GM12878 (cell line): ENCODE data around the gene CSF1R. TPM values are rescaled to one million over a fixed set of nuclear protein-coding genes. Genes with fewer than 3 reads are reported as not detected.

Source experiments
- ATAC-seq: fragments of 200-7000 bp; cut with Tn5 transposase; 3 replicates; pipeline ENCODE4 v1.9.1; 2020; ENCODE audit warnings: mild to moderate bottlenecking, moderate library complexity
- BruUV-seq: library from RNA; stranded (reverse); fragments of 400-500 nt; replicated peaks from 2 replicates; lab custom pipeline; 2021; lab: Mats Ljungman, UMichigan
- CTCF ChIA-PET: fragments of 300-600 bp; sonication (Branson Sonifier 250); formaldehyde crosslinking; extraction: SDS; loops from one replicate; lab custom pipeline; 2021; ENCODE audit warnings: inconsistent platforms; lab: Yijun Ruan, JAX
- POLR2A ChIA-PET: fragments of 350-600 bp; formaldehyde crosslinking; extraction: SDS; loops from one replicate; lab custom pipeline; 2021; ENCODE audit warnings: inconsistent platforms; lab: Charles Lee
- RAD21 ChIA-PET: fragments of 300-600 bp; sonication (Branson Sonifier 250); formaldehyde crosslinking; loops from one replicate; lab custom pipeline; 2023; ENCODE audit warnings: antibody characterized with exemption; ENCODE audit not compliant: unreplicated experiment; lab: Charles Lee
- SMC1A ChIA-PET: fragments of 300-600 bp; sonication (Branson Sonifier 250); formaldehyde crosslinking; loops from one replicate; lab custom pipeline; 2023; ENCODE audit not compliant: unreplicated experiment, uncharacterized antibody; lab: Charles Lee
- DNase-seq: peaks from one replicate; pipeline ENCODE4 v3.0.0-alpha.2; 2011; ENCODE audit warnings: low read depth, low spot score
- FAIRE-seq: peaks from 3 replicates; lab custom pipeline; 2011; peaks lifted over from hg19 to GRCh38; lab: Jason Lieb, UNC
- H2AFZ ChIP-seq: 2 replicates; pipeline ENCODE4 v1.6.0; 2011; ENCODE audit warnings: low read depth, low read length, control low read depth; ENCODE audit not compliant: control insufficient read depth
- H3K27ac ChIP-seq: 2 replicates; pipeline ENCODE4 v1.5.1; 2011; ENCODE audit warnings: control low read depth; ENCODE audit not compliant: control insufficient read depth, insufficient read depth
- H3K27me3 ChIP-seq, 2 experiments: replicated peaks in 1 of 2; 2 replicates each; pipeline versions ENCODE4 v1.6.0 to v1.6.1; 2011; ENCODE audit warnings: low read length in 1 of 2; ENCODE audit not compliant: control insufficient read depth in 2 of 2, insufficient read depth in 2 of 2
- H3K36me3 ChIP-seq, 2 experiments: 2 replicates each; pipeline ENCODE4 v1.5.1; 2011; ENCODE audit warnings: low read length in 1 of 2; ENCODE audit not compliant: control insufficient read depth in 2 of 2, insufficient read depth in 2 of 2
- H3K4me1 ChIP-seq: 2 replicates; pipeline ENCODE4 v1.6.1; 2011; ENCODE audit warnings: mild to moderate bottlenecking, low read length, moderate library complexity, mixed read lengths; ENCODE audit not compliant: control insufficient read depth, insufficient read depth
- H3K4me2 ChIP-seq: 2 replicates; pipeline ENCODE4 v1.6.0; 2011; ENCODE audit warnings: control low read depth; ENCODE audit not compliant: control insufficient read depth, insufficient read depth
- H3K4me3 ChIP-seq: fragments of 200-600 bp; sonication (generic); 2 replicates; pipeline ENCODE4 v1.5.1; 2016
- H3K79me2 ChIP-seq: 2 replicates; pipeline ENCODE4 v1.6.0; 2011; ENCODE audit warnings: low read length; ENCODE audit not compliant: control insufficient read depth, insufficient read depth
- H3K9ac ChIP-seq: 2 replicates; pipeline ENCODE4 v1.8.0; 2011; ENCODE audit warnings: low read length, control low read depth, mixed read lengths; ENCODE audit not compliant: control insufficient read depth, insufficient read depth
- H3K9me3 ChIP-seq: replicated peaks from 3 replicates; pipeline ENCODE4 v1.5.1; 2011; ENCODE audit warnings: mild to moderate bottlenecking, low read length; ENCODE audit not compliant: control insufficient read depth, insufficient read depth
- H4K20me1 ChIP-seq: 2 replicates; pipeline ENCODE4 v1.6.0; 2011; ENCODE audit not compliant: control insufficient read depth, insufficient read depth
- BACH1 ChIP-seq: fragments of 450-650 bp; IDR thresholded peaks from 2 replicates; pipeline ENCODE4 v1.6.1; 2017; ENCODE audit warnings: mild to moderate bottlenecking, borderline replicate concordance
- CBX3 ChIP-seq: fragments of 200-600 bp; sonication (generic); IDR thresholded peaks from 2 replicates; pipeline ENCODE4 v1.6.1; 2016; ENCODE audit warnings: low read depth, borderline replicate concordance
- CEBPB ChIP-seq, 2 experiments: fragments of 150-350 bp in 1 of 2; IDR thresholded peaks; 2 replicates each; pipeline ENCODE4 v1.6.1; 2012 to 2014; ENCODE audit warnings: low read depth in 2 of 2, low read length in 2 of 2, borderline replicate concordance in 1 of 2, inconsistent platforms in 1 of 2
- CEBPZ ChIP-seq: fragments of 150-350 bp; IDR thresholded peaks from 2 replicates; pipeline ENCODE4 v1.6.1; 2016; ENCODE audit warnings: low read depth, low read length
- HDAC2 ChIP-seq: fragments of 200-600 bp; sonication (generic); IDR thresholded peaks from 2 replicates; pipeline ENCODE4 v1.6.1; 2017
- MTA2 ChIP-seq: fragments of 450-650 bp; IDR thresholded peaks from 2 replicates; pipeline ENCODE4 v1.6.1; 2016; ENCODE audit warnings: low read depth, mild to moderate bottlenecking, moderate library complexity
- PAX5 ChIP-seq: IDR thresholded peaks from 2 replicates; pipeline ENCODE4 v1.6.1; 2011; ENCODE audit warnings: low read depth, low read length, borderline replicate concordance
- POLR2A ChIP-seq: IDR thresholded peaks from 2 replicates; pipeline ENCODE4 v1.6.1; 2011; ENCODE audit warnings: low read depth, mild to moderate bottlenecking, low read length
- SREBF1 ChIP-seq: IDR thresholded peaks from 2 replicates; pipeline ENCODE4 v1.6.1; 2012; ENCODE audit warnings: mild to moderate bottlenecking, low read length
- SUPT20H ChIP-seq: IDR thresholded peaks from 2 replicates; pipeline ENCODE4 v1.6.1; 2011; ENCODE audit warnings: low read depth, mild to moderate bottlenecking, low read length, moderate library complexity, borderline replicate concordance; ENCODE audit not compliant: control insufficient read depth
- TAF1 ChIP-seq: IDR thresholded peaks from 2 replicates; pipeline ENCODE4 v1.6.1; 2011; ENCODE audit warnings: mild to moderate bottlenecking, low read depth, low read length, borderline replicate concordance
- ZBED1 ChIP-seq: IDR thresholded peaks from 2 replicates; pipeline ENCODE4 v1.6.1; 2016; ENCODE audit warnings: borderline replicate concordance
- ZNF384 ChIP-seq: IDR thresholded peaks from 2 replicates; pipeline ENCODE4 v1.6.1; 2012; ENCODE audit warnings: low read depth, mild to moderate bottlenecking, low read length, improper control_type of control experiment, borderline replicate concordance
- ZNF687 ChIP-seq: fragments of 450-650 bp; IDR thresholded peaks from 2 replicates; pipeline ENCODE4 v1.6.1; 2017; ENCODE audit warnings: mild to moderate bottlenecking, moderate library complexity
- ZSCAN29 ChIP-seq: fragments of 450-650 bp; IDR thresholded peaks from 2 replicates; pipeline ENCODE4 v1.6.1; 2017; ENCODE audit warnings: mild to moderate bottlenecking, moderate library complexity
- WGBS: methylation state at CpG from one replicate; pipeline ENCODE4 v1.1.6; 2016; ENCODE audit warnings: low lambda C conversion rate; ENCODE audit not compliant: insufficient replicate concordance, insufficient coverage; ENCODE audit errors: missing lambda C conversion rate; 5-methylcytosine and 5-hydroxymethylcytosine counted together
- in situ Hi-C: fragments of 300-500 bp; cut with MboI; formaldehyde crosslinking; loops from 9 replicates; pipeline ENCODE4 v1.14.3; 2018; ENCODE audit warnings: mixed read lengths
- intact Hi-C: fragments of 100-400 bp; cut with micrococcal nuclease; formaldehyde crosslinking; loops from one replicate; pipeline ENCODE4 v1.14.2; 2022; ENCODE audit not compliant: unreplicated experiment
- polyA plus RNA-seq, 11 experiments: library from polyadenylated mRNA; depleted of rRNA in 4 of 11; unstranded in 6 of 11; stranded (reverse) in 5 of 11; fragments of >200 nt; fragmentation: Nextera tagmentation in 4 of 11; fragmentation: Illumina TruSeq in 1 of 11; extraction: Ambion mirVana in 4 of 11; extraction: Trizol in 1 of 11; gene quantifications; 1 replicate in 1 of 11; 2 replicates in 10 of 11; pipeline versions ENCODE4 v1.2.1 to v1.2.3, GENCODE V29; 2011 to 2016; ENCODE audit warnings: inconsistent platforms in 2 of 11, missing spikeins in 2 of 11, low read depth in 1 of 11
- total RNA-seq, 4 experiments: library from RNA; depleted of rRNA in 3 of 4; stranded (reverse); fragments of >200 nt in 3 of 4; fragmentation: Illumina TruSeq in 1 of 4; extraction: Trizol in 1 of 4; gene quantifications; 2 replicates each; pipeline versions ENCODE4 v1.2.1 to v1.2.3, GENCODE V29; 2013 to 2021

CSF1R gene
- total and polyA plus RNA-seq, 10 of the 15 experiments (the other 5 are each of a cell fraction or from before 2014, with no cell fraction given), result 0.35 to 3.6 (median 1.2) TPM

GRCh38 chr5:150129454-150129812 lies 43.1 kb upstream of the CSF1R start:
- BruUV-seq, result no TSS peak
- H4K20me1 ChIP-seq, result no peaks in the 10 kb centered on the region
- in situ Hi-C loops, result loop anchor here (5.0 kb wide), 1 partner anchor 93 kb away; no protein-coding TSS in a partner anchor

More at GRCh38 chr5:150129454-150129812, 43.1 kb upstream of the CSF1R start:
- no peak overlapping the region for H2AFZ ChIP-seq
- H3K79me2 ChIP-seq, result no peaks in the 10 kb centered on the region
- no peaks in the 10 kb centered on the region for H3K9me3 ChIP-seq
- no peak overlapping the region for H3K27ac ChIP-seq
- POLR2A ChIA-PET, result no interaction called here
- no peaks in the 10 kb centered on the region for H3K4me1 ChIP-seq
- TF ChIP-seq MTA2 (no peak), CEBPZ (no peak), HDAC2 (no peak), CBX3 (no peak), BACH1 (no peak), POLR2A (no peak), SUPT20H (no peak), SREBF1 (no peak), ZNF384 (no peak), CEBPB (IDR thresholded peaks at IDR 0.05; ENCODE audit: borderline replicate concordance in 1 of 2, low read depth in 2 of 2, low read length in 2 of 2) (no peak), ZNF687 (no peak), PAX5 (no peak), ZBED1 (no peak), ZSCAN29 (no peak), TAF1 (no peak)
- TF ChIP-seq, all 136 proteins: peak for 0
- no peak overlapping the region for H3K4me3 ChIP-seq
- no peak for FAIRE-seq
- no peak for DNase-seq
- ChIA-PET RAD21 (interaction anchor here (1.2 to 2.5 kb wide), 3 partner anchors 30 to 222 kb away, joined by 3 to 9 read pairs (median 3); no protein-coding TSS in a partner anchor), CTCF (interaction anchor here (1.2 to 3.8 kb wide), 3 partner anchors 10 to 89 kb away, joined by 3 to 30 read pairs (median 18); no protein-coding TSS in a partner anchor), SMC1A (interaction anchor here (1.1 to 4.8 kb wide), 2 partner anchors 21 to 90 kb away, joined by 3 to 22 read pairs; no protein-coding TSS in a partner anchor)
- no peak for ATAC-seq
- intact Hi-C loops, result no loop called here
- H3K9ac ChIP-seq, result no peak overlapping the region
- 46% methylated on average over 8 of the region's 8 CpGs for WGBS
- H3K27me3 ChIP-seq, result no peaks in the 10 kb centered on the region
- no peaks in the 10 kb centered on the region for H3K36me3 ChIP-seq
- H3K4me2 ChIP-seq, result no peak overlapping the region
